ENCODE results near the gene B3GALT5.

B3GALT5 gene

DNA sequence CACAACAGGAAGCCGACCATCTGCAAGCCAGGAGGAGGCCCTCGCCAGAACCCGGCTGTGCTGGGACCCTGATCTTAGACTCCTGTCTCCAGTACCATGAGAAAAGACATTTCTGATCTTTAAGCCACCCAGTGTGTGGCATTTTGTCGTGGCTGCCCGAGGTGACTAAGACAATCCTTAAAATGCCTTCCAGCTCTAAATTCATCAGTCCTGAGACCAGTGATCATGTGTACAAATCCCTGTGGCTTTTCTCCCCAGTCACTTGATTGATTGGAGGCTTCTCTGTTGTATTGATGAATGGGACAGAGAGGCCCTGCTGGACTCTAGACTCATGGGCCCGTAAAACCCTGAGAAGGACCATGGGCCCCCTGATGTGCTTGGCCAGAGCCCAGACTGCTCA lies 36.1 kb downstream of the B3GALT5 start:
- DNase-seq = no peak

DNA sequence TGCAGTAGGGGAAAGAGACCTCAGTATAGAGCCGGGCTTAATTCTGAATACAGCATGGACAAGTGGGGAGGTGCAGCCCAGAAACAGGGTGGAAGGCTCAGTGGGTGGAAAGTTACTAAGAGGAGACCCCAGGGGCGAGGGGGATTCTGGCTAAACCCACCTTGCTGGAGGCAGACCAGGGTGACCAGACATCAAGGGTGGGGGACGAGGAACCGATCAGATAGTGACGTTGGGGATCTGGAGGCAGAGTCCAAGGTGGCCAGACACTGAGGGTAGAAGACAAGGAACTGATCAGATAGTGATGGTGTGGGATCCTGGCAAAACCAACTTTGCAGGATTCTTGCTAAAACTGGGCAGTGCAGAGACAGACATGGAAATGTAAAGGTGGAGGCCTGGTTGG lies 36.8 kb downstream of the B3GALT5 start:
- DNase-seq = no peak

DNA sequence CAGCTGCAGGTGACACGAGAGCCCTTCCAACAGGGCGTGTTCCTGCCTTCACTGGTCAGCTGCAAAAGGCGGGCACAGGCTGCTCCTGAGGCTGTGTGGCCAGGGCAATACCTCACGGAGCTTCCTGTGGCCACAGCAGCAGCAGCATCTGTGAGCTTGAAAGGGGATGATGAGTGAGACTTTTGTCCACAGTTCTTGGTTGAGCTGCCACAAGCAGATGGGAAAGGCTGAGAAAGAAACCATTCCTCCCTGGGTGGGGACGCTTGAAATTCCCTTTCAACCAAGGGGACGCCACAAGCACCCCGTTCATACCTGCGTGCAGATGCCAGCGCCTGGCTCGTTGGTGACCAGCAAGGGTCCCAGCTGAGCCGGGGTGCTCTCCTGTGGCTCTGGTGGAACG lies 37.6 kb downstream of the B3GALT5 start:
- DNase-seq = no peak

GRCh38 chr21:39650801-39651200 lies 38.1 kb downstream of the B3GALT5 start:
- DNase-seq = no peak

- no peak for DNase-seq
Measured at GRCh38 chr21:39651206-39651605, 38.5 kb downstream of the B3GALT5 start.

DNA sequence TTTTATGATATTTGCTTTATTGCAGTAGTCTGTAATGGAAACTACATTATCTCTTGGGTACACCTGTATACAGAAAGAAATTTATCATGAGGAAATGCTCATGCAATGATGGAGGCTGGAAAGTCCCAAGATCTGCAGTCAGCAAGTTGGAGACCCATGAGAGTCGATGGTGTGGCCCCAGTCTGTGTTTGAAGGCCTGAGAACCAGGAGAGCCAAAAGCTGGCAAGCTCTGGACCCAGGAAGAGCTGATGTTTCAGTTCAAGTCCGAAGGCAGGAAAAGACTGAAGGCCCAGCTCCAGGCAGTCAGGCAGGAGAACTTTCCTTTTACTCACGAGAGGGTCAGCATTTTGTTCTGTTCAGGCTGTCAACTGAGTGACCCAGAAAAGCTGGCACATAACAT lies 42.2 kb downstream of the B3GALT5 start:
- DNase-seq = no peak

- DNase-seq = no peak
Measured at GRCh38 chr21:39655589-39655988, 42.8 kb downstream of the B3GALT5 start.

DNA sequence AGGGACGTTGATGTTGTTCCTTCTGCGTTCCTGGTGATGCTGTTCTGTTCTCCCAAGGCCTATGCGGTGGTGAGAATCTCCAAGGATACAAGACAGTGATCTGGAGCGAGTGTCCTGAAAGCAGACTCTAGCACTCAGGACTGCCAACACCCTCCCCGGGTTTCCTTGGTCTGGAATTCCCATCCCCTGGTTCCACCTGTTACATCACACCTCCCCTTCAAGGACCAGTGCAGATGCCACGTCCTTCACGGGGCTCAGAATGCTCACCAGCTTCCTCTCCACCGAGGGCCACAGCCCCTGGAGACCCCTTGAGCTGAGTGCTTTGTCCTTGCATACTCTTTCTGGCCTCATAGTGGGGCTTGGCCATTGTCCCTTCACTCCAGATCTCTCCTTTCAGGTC lies 43.5 kb downstream of the B3GALT5 start:
- no peak for DNase-seq

- DNase-seq = no peak
Measured at GRCh38 chr21:39657091-39657689, 44.5 kb downstream of the B3GALT5 start.

DNA sequence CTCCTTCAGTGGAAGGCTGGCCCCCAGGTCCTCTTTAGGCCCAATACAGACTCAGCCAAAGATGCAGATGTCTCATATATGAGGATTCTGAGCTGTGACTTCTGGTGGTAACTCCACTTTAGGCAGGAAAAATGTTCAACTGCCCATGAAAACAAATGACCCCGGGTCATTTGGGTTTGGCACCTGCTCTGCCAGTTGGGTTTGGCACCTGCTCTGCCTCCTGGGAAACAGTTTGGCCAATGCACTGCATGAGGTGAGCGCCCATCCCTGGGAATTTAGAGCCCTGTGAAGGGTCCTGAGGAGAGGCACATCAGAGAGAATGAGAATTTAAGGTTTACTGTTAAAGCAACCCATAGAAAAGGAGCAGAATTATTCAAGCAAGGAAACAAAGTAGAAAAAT lies 45.3 kb downstream of the B3GALT5 start:
- DNase-seq = no peak

- no peak for DNase-seq
Measured at GRCh38 chr21:39659070-39659815, 46.5 kb downstream of the B3GALT5 start.

DNA sequence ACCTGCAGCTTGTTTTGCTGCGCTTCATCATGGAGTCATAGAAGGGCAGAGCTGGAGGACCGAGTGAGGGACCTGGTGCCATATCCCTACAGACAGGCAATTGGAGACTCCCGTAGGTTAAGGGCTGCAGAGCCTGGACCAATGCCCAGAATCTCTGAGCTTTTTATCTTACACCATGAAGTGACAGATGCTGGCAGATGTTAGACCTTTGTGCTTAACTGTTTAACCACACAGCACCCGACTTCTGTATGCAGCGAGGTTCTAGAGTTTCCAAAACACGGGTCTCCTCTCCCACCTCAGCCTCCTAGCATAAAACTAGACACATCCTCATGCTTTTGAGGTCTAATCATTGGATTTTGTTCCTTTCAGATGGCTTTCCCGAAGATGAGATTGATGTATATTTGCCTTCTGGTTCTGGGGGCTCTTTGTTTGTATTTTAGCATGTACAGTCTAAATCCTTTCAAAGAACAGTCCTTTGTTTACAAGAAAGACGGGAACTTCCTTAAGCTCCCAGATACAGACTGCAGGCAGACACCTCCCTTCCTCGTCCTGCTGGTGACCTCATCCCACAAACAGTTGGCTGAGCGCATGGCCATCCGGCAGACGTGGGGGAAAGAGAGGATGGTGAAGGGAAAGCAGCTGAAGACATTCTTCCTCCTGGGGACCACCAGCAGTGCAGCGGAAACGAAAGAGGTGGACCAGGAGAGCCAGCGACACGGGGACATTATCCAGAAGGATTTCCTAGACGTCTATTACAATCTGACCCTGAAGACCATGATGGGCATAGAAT lies 47.6 kb downstream of the B3GALT5 start:
- peak; percentile 95 for DNase-seq

DNA sequence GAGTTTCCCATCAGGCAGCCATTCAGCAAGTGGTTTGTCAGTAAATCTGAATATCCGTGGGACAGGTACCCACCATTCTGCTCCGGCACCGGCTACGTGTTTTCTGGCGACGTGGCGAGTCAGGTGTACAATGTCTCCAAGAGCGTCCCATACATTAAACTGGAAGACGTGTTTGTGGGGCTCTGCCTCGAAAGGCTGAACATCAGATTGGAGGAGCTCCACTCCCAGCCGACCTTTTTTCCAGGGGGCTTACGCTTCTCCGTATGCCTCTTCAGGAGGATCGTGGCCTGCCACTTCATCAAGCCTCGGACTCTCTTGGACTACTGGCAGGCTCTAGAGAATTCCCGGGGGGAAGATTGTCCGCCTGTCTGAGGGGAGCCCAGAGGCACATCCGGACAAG lies 48.4 kb downstream of the B3GALT5 start:
- DNase-seq = no peak

- DNase-seq = no peak
Measured at GRCh38 chr21:39661740-39662139, 49.0 kb downstream of the B3GALT5 start.

GRCh38 chr21:39662411-39662953 lies 49.7 kb downstream of the B3GALT5 start:
- no peak for DNase-seq

GRCh38 chr21:39663066-39663465 lies 50.3 kb downstream of the B3GALT5 start:
- DNase-seq = no peak

GRCh38 chr21:39663742-39664492 lies 51.2 kb downstream of the B3GALT5 start:
- DNase-seq = no peak

GRCh38 chr21:39664586-39664985 lies 51.8 kb downstream of the B3GALT5 start:
- no peak for DNase-seq

DNA sequence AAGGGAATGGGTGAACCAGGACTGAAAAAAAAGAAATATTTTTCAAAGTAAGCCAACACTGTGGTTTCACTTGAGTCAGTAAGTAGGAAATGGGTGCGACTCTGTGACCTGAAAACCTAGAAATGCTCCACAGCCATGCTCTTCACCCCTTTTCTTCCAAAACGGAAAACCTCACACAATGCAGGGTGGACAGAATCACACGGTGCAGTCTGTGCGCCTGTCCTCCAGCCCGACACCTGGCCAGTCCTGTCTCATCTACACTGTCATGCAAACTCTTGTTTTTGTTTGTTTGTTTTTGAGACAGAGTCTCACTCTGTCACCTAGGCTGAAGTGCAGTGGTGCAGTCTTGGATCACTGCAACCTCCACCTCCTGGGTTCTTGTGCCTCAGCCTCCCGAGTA lies 53.3 kb downstream of the B3GALT5 start:
- DNase-seq = no peak

GRCh38 chr21:39666681-39667315 lies 54.1 kb downstream of the B3GALT5 start:
- DNase-seq = no peak

DNA sequence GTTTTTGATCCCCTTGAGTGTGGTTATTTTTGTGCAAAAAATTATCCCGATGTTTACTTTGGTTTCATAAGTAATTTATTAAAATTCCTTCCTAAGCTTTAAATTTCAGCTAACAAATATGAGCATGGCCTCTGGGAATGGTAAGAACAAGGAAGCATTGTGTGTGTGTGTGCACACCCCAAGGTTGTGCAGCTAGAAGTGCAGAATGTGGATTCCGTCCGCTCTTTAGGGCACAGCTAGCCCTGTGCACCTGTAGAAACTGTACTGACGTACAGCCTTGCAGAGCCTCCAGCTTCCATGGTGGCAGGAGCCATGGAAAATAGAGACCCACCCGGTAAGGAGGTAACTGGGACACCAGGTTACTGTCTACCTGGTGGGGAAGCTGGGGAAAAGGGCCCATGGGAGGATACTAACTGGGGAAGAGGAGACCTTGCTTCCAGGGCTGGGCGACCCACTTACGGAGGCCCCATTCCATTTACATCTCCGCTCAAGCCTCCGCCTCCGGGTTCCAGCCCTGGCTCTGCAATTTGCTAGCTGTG lies 54.7 kb downstream of the B3GALT5 start:
- no peak for DNase-seq

DNA sequence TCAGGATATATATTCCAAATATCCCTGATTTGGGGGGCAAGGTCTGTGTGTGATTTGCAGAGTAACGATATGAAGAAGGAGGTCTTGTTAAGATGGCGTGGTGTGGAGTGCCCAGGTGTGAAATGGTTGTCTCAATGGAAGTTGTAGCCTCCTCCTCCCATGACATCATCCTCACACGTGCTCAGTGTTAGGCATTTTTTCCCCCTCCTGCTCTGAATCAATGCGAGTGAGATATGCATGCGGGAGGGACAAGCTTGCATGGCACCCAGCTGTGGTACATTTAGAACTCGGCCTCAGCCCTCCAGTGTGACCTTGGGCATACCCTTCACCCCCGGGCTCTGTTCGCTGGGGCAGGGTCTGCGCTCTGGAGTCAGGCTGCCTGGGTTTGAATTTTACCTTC lies 55.6 kb downstream of the B3GALT5 start:
- DNase-seq = no peak

All from COR-L47 (cell line).